Activated naive CD4-positive, alpha-beta T cell treated with Interleukin-2 at 50 U/mL for 16 hours (primary cell): ENCODE results near the gene SAFB.

Source experiments
- DNase-seq: peaks from one replicate; pipeline ENCODE4 v3.0.0-alpha.2; 2020

Gene SAFB

GRCh38 chr19:5622465-5623396, at the start of gene SAFB, which contains the start of gene SAFB2:
TSS of gene SAFB (plus strand) at chr19:5623083. CDS start at chr19:5623206, 123 bp downstream.
TSS of gene SAFB2 (minus strand) at chr19:5622776. CDS start at chr19:5622715, 61 bp downstream.
- DNase-seq: peak; percentile 100

- DNase-seq: no peak
These were observed 47.3 kb upstream of the SAFB start for GRCh38 chr19:5575590-5575989.

DNA sequence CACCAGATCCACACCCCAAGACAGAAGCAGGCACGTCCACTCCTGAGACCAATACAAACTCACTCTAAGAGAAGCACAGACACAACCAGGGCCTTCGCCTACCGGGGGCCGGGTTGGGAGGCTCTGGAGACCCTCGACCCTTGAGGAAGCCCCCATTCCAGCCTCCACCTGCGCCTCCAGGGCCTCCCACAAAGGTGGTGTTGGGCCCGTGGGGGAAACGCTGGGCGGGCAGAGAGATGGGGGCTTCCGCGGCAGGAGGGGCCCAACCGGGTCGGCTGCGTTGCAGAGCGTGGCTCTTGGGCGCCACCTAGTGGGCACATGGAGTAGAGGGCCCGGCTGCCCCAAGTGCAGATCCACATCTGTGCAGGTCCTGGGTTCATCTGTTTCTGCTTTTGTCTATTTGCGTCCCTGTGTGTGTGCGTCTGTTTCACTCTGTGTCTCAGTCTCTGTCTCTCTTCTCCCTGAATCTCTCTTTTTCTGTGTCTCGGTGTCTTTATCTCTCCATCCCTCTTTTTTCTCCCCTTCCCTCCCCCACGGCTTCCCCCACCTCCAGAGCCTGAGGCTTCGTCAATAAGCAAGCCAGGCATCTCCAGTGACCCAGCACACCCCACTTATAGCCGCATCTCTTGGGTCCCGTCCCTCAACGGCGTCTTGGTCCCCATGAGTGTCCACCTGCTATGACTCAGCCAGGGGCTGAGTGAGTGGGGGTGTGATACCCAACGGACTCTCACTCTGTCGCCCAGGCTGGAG, 44.6 kb upstream of the SAFB start:
- peak; percentile 74 for DNase-seq

DNA sequence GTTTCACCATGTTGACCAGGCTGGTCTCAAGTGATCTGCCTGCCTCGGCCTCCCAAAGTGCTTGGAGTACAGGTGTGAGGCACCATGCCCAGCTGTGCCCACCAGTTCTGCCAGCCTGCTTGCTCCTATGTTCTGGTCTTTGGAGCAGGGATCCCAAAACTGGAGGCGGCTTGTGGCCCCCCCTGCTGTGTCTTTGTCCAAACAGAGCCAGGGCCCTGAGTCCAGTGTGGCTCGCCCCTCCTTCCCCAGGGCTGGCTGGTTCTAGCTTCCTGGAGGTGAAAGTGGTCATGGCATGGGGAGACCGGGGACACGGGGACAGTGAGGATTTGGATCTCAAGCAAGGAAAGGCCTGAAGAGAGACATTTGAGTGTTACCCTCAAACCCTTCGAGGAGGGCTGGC, 43.6 kb upstream of the SAFB start:
- no peak for DNase-seq

DNA sequence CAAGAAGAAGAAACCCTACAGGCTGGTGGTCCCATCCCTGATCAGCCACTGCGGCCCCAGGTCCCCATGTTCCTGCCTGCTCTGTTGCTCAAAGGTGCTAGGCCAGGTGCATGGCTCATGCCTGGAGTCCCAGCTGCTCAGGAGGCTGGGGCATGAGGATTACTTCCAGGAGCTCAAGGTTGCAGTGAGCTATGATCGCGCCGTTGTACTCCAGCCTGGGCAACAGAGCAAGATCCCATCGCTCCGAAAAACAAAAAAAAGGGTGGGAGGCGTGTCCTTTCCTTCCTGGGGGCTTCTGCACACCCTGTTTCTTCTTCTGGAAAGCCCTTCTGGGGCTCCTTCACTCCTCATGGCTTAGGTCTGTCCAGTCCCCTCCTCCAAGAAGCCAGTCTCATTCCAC, 43.2 kb upstream of the SAFB start:
- no peak for DNase-seq

- DNase-seq: no peak
These were observed 42.7 kb upstream of the SAFB start for GRCh38 chr19:5580161-5580571.

DNA sequence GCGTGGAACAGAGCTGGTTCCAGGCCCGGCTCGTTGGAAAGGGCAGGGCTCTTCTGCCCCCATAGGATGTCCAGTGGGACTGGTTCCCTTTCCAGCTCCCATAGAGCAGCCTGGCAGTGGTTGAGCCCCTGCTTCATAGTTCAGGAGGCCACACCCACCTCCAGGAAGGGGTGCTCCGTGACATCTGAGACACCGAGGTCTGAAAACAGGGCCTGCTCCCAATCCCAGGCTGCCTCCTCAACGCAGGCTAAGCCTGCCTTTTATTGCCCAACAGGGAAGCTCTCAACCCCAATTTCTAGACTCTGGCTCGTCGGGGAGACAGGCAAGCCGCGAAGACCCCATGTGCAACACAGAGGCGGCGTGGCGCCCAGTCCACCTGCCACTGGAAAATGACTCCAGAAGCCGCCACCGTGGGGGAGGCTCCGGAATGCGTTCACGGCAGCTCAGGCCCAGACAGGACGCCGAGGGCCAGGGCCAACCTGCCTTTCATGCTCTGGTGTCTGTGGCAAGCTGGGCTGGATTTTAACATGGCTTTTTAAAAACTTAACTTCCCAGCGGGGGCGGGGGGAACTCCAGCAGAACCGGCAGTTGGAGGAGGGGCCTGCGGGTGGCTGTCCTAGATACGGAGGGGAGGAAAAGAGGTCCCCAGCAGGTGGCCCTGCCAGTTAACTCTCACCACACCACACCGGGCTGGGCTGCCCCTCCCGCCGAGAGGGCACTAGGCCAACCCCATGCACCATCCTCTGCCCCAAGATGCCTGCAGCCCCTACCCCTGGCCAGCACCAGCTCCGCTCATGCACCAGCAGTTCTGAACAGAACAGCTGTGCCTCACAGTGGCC, 37.2 kb upstream of the SAFB start:
- DNase-seq: peak; percentile 53

DNA sequence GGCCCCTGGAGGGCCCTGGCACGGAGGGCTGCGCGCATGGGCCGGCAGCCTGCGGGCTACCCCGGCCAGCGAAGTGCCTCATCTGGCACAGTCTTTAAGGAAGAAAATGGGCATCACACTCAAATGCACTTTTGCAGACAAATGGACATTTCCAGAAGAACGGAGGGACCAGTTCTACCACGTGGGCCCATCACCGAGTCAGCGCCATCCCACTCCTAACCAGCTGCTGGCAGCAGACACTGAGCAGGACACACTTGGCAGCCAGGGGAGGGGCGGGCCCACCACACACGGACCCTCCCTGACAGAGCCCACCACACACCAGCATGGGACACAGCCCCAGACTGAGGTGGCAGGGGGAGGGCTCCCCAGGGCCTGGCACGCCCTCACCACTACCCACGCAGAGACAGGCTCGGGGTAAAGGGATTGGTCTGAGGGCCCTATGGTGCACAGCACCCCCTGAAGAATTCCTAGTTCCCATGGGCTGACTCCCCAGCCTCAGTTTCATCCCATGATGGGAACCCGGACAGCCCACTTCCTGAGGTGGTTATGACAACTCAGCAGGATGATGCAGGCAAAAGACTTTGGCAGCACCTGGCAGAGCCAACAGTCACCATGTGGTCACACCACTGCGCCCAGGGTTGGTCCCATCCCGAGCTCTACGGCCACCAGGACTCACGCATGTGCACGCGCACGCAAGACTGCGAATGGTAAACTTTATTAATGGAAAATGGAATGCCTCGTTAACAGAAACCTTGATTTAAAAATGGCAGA, 36.4 kb upstream of the SAFB start:
- DNase-seq: no peak

DNA sequence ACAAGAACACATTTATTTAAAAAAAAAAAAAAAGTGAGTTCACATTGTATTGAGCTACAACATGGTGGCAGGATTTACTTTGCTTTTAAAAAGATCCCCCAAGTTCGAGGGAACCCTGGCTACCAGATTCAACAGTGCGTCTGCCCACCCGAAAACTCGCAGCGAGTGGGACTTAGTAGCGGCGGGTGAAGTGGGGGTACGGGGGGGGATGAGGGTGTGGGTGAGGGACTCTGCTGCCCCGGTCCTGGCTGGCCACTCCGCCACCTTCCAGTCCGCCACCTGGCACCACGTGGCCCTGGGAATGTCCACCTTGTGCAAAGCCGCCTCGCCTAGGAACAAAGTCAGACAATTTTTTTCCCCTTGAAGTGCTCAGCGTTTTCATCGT, 35.8 kb upstream of the SAFB start:
- no peak for DNase-seq

- no peak for DNase-seq
These were observed 35.2 kb upstream of the SAFB start for GRCh38 chr19:5587661-5588060.

- DNase-seq: no peak
These were observed 34.4 kb upstream of the SAFB start for GRCh38 chr19:5588441-5588840.

GRCh38 chr19:5588906-5589676, 33.8 kb upstream of the SAFB start:
- no peak for DNase-seq

- DNase-seq: no peak
These were observed 32.6 kb upstream of the SAFB start for GRCh38 chr19:5590151-5590864.

DNA sequence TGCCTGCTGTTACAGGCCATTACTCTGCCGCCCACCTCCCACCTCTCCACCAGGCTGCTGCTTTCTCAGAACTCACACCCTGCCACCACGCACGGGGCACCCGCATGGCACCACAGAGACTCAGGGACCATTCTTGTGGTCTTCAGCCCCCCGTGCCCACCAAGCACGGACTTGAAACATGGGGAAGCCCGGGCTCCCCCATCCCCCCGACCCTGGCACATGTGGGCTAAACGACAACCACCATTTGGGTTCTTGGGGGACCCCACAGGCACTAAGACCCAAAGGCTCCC, 32.1 kb upstream of the SAFB start:
- DNase-seq: no peak

DNA sequence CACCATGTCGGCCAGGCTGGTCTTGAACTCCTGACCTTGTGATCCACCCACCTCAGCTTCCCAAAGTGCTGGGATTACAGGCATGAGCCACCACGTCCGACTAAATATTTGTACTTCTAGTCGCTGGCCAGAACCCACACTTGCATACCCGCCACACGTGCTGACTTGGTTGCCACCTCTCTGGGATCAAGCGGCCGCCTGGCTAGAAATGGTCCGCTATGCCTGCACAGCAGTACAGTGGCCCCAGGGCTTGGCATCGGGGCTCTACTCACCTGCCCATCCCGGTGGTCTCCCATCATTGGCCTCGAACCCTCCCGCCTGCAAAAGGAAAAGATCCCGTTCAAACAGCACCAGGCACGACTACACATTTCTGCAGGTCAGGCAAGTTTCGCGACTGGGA, 31.4 kb upstream of the SAFB start:
- DNase-seq: no peak

DNA sequence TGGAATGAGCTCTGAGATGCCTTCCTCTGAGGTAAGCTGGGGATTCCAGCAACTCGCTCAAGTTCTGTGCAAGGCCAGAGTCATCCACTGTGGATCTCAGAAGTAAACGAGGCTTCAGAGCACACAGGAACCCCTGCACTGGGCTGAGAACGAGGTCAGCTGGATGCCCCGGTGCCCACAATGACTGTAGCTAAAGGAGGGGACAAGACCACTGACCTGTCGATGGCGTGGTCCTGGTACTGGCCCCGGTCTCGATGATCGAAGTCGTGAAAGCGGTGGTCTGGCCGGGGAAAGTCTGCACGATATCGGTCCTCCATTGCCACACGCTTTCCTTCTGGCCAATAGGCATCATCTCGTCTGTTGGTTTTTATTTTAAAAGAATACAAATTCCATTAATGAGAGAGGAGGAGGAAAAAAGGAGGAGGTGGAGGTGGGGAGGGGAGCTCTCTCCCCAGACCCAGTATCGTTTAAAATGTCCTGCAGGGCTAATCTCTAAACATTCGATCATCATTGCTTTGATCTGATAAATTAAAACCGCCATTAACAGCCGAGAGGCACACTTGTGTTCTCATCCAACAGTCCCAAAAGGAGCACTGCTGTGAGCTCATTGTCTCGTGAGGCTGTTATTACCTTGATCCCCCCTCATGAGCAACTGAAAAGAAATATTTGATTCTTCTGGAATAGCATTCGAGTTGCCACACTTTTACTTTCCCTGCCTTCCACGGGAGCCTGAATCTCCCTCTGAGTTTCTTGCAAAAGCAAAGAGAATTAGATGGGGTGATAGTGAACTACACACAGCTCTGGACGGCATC, 30.1 kb upstream of the SAFB start:
- DNase-seq: no peak

DNA sequence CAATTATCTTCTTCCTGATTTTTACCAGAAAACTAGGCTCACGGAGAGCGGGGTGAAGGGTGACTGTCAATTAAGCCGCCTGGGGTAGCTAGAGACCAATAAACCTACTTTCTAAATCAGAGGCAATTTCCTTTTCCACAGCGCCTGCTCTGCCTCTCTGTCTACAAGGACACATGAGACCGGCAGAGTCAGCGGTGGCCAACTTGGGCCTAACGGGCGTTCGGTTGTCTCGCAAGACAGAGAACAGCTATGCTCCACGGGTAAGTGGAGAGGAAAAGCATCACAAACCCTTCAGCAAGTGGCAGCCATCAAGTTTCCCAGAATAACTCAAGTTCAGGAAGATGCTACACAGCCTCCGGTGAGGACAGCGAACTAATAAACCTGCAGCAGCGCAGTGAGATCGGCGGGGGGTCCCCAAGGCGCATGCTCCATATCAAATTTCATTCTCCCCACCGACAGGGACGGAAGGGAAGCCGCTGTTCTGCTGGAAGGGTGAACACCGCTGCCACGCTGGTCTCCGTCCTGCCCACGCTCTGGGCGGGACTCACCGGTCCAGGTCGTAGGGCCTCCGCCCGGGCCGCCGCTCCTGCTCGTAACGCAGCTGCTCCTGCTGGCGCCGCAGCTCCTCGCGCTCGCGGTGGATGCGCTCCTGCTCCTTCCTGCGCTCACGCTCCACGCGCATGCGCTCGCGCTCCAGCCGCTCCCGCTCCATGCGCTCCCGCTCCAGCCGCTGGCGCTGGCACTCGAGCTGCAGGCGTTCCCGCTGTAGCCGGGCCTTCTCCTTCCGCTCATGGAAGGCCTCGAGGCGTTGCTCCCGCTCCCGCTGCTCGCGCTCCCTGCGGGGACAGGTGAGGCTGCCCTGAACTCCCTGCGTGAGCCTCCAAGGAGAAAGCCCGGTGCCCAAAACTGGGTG, 29.3 kb upstream of the SAFB start:
- DNase-seq: no peak

- DNase-seq: no peak
These were observed 28.3 kb upstream of the SAFB start for GRCh38 chr19:5594521-5594950.

DNA sequence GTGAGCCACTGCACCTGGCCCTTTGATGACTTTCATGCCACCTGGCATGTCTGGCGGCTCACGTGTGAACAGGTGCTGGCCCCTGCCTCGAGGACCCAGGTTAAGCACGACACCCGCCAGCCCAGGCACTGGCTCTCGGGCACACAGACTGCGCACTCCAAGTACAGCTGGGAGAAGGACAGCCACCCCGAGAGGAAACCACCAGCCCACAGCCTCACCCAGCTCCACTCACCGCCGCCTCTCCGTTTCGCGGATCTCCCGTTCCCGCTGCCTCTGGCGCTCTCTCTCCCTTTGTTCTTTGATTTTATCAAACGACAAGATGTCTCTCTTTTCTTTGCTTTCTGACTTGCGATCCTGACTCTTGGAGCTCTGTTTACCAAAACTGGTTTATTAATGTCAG, 27.8 kb upstream of the SAFB start:
- DNase-seq: no peak
